Loucy (cell line): ENCODE data around the gene SLC25A10.
"Not testable (repeated sequence)": the region's sequence is repeated elsewhere in the genome, so short reads cannot be mapped to it uniquely, and the experiment has no call there.

ENCODE experiments used
- H2AFZ ChIP-seq: fragments of 200-600 bp; sonication (generic); 2 replicates; pipeline ENCODE4 v1.6.0; 2016; ENCODE audit warnings: antibody characterized with exemption, mild to moderate bottlenecking, low read length, moderate library complexity
- H3F3A ChIP-seq: fragments of 200-600 bp; 2 replicates; pipeline ENCODE4 v1.6.0; 2016; ENCODE audit warnings: antibody characterized with exemption, low read depth, mild to moderate bottlenecking
- H3K27me3 ChIP-seq: fragments of 200-600 bp; sonication (generic); 2 replicates; pipeline ENCODE4 v1.6.1; 2014; ENCODE audit warnings: low read length, mild to moderate bottlenecking; ENCODE audit not compliant: insufficient read depth, poor library complexity, severe bottlenecking
- H3K36me3 ChIP-seq: fragments of 200-600 bp; sonication (generic); 2 replicates; pipeline ENCODE4 v1.6.1; 2016; ENCODE audit warnings: low read length; ENCODE audit not compliant: insufficient read depth
- H3K4me1 ChIP-seq: fragments of 200-600 bp; sonication (generic); 2 replicates; pipeline ENCODE4 v1.5.1; 2014; ENCODE audit warnings: low read length, mild to moderate bottlenecking; ENCODE audit not compliant: insufficient read depth, poor library complexity, severe bottlenecking
- H3K4me2 ChIP-seq: fragments of 200-600 bp; sonication (generic); 2 replicates; pipeline ENCODE4 v1.6.0; 2014; ENCODE audit warnings: antibody characterized with exemption, low read length, low read depth, mild to moderate bottlenecking; ENCODE audit not compliant: poor library complexity, severe bottlenecking
- H3K4me3 ChIP-seq: fragments of 200-600 bp; sonication (generic); 2 replicates; pipeline ENCODE4 v1.5.1; 2014; ENCODE audit warnings: low read length, mild to moderate bottlenecking, mixed read lengths; ENCODE audit not compliant: poor library complexity, severe bottlenecking
- H3K79me2 ChIP-seq: fragments of 200-600 bp; sonication (generic); 2 replicates; pipeline ENCODE4 v1.6.1; 2014; ENCODE audit warnings: low read length; ENCODE audit not compliant: insufficient read depth
- H3K9ac ChIP-seq: fragments of 200-600 bp; sonication (generic); 2 replicates; pipeline ENCODE4 v1.6.0; 2014; ENCODE audit warnings: mild to moderate bottlenecking, low read depth, low read length, moderate library complexity; ENCODE audit not compliant: poor library complexity, severe bottlenecking
- H3K9me2 ChIP-seq: fragments of 200-600 bp; sonication (generic); replicated peaks from 2 replicates; pipeline ENCODE4 v1.6.1; 2016; ENCODE audit warnings: low read depth, low read length, mixed read lengths
- H3K9me3 ChIP-seq: fragments of 200-600 bp; sonication (generic); 2 replicates; pipeline ENCODE4 v1.6.1; 2014; ENCODE audit warnings: mild to moderate bottlenecking, antibody characterized with exemption, low read length, low read depth; ENCODE audit not compliant: insufficient read depth
- H4K20me1 ChIP-seq: fragments of 200-600 bp; sonication (generic); 2 replicates; pipeline ENCODE4 v1.6.0; 2014; ENCODE audit warnings: antibody characterized with exemption, low read length, mild to moderate bottlenecking; ENCODE audit not compliant: insufficient read depth, poor library complexity, severe bottlenecking
- EZH2phosphoT487 ChIP-seq: fragments of 200-600 bp; IDR thresholded peaks from 2 replicates; pipeline ENCODE4 v1.6.1; 2018; ENCODE audit warnings: antibody characterized with exemption, mild to moderate bottlenecking, moderate library complexity, borderline replicate concordance
- TF ChIP-seq, protein P1 (sequence below): fragments of 200-600 bp; sonication (generic); conservative IDR thresholded peaks from 2 replicates; pipeline ENCODE4 v1.5.1; 2014; ENCODE audit warnings: mild to moderate bottlenecking, antibody characterized with exemption, low read length

The SLC25A10 gene

DNA sequence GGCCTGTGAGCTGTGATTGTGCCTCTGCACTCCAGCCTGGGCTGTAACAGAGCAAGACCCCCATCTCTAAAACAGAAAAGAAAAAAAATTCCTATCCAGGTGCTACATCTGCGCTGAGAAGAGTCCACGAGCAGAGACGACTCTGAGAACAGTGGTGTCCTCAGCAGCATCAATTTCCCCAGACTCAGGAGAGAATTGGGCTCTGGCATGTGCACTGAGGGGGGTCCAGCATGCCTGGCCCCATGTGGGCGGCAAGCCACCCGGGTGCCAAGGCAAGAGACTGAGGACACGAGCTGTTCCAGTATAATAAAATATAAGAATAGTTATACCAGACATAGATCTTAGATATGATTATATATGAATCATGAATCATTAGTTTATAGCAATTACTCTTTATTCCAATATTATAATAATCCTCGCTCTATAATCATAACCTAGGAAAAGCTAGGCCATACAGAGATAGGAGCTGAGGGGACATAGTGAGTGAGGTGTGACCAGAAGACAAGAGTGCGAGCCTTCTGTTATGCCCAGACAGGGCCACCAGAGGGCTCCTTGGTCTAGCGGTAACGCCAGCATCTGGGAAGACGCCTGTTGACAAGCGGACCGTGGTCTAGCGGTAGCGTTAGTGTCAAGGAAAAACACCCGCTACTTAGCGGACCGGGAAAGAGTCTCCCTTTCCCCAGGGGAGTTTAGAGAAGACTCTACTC is 36.4 kb upstream of the SLC25A10 start:
- not testable (repeated sequence) for H4K20me1 ChIP-seq, H3K4me2 ChIP-seq, H3K79me2 ChIP-seq, H3K9me2 ChIP-seq, H3K9me3 ChIP-seq, H2AFZ ChIP-seq, H3F3A ChIP-seq, H3K9ac ChIP-seq, H3K27me3 ChIP-seq, H3K4me3 ChIP-seq, H3K4me1 ChIP-seq
- TF ChIP-seq, protein P1, sequence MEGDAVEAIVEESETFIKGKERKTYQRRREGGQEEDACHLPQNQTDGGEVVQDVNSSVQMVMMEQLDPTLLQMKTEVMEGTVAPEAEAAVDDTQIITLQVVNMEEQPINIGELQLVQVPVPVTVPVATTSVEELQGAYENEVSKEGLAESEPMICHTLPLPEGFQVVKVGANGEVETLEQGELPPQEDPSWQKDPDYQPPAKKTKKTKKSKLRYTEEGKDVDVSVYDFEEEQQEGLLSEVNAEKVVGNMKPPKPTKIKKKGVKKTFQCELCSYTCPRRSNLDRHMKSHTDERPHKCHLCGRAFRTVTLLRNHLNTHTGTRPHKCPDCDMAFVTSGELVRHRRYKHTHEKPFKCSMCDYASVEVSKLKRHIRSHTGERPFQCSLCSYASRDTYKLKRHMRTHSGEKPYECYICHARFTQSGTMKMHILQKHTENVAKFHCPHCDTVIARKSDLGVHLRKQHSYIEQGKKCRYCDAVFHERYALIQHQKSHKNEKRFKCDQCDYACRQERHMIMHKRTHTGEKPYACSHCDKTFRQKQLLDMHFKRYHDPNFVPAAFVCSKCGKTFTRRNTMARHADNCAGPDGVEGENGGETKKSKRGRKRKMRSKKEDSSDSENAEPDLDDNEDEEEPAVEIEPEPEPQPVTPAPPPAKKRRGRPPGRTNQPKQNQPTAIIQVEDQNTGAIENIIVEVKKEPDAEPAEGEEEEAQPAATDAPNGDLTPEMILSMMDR, result peak; percentile 43
- peaks cover 20% of the 10 kb centered on the region; the same call in 1 of the 2 replicates for H3K36me3 ChIP-seq

DNA sequence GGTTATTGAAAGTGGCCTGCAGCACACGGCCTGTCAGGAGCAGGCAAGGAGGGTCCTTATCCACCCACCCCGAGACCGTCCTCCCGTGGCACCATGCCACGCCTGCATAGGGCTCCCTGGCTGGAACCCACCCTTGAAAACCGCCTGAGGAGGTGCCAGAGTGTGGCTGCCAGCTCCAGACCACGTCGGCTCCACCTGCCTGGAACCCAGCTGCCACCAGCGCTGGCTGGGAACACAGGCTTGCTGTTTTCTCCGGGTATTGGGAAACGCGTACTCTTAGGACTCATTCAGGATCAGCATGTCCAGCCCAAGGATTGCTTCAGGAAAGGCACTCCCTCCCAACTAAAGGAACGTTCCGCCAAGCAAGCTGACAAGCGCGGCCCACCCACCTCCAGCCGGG is 35.2 kb upstream of the SLC25A10 start:
- no peak overlapping the region for H3K9ac ChIP-seq
- no peaks in the 10 kb centered on the region for H3F3A ChIP-seq
- H3K4me3 ChIP-seq, result no peak overlapping the region

DNA sequence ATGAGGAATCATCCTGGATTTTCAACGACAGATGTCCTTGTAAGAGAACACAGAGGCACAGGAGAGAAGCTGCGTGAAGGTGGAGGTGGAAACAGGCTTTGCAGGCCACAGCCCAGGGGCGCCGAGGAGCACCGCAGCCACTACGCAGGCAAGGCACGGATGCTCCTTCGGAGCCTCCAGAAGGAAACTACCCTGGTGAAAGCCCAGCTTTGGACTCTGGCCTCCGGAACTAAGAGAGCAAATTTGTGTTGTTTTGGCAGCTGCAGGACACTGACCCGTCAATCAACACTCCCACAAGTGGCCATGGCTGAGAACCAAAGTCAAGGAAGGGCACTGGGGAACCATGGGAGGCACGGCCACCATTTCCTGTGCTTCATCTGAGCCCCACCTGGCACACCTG is 31.9 kb upstream of the SLC25A10 start:
- Histone ChIP-seq H3K27me3 (no peaks in the 10 kb centered on the region), H3K9ac (no peak overlapping the region), H3K9me3 (no peaks in the 10 kb centered on the region), H3K4me1 (peaks cover 9% of the 10 kb centered on the region), H3K79me2 (peaks cover 45% of the 10 kb centered on the region), H2AFZ (no peak overlapping the region), H3K4me3 (no peak overlapping the region), H3K4me2 (no peak overlapping the region), H3K36me3 (no peaks in the 10 kb centered on the region), H4K20me1 (peaks cover 14% of the 10 kb centered on the region), H3K9me2 (no peaks in the 10 kb centered on the region), H3F3A (no peaks in the 10 kb centered on the region)
- TF ChIP-seq EZH2phosphoT487, result no peak
- TF ChIP-seq, protein P1, result no peak

More for the DNA sequence above, 35.2 kb upstream of the SLC25A10 start:
- H3K79me2 ChIP-seq, result peaks cover 17% of the 10 kb centered on the region; the same call in 1 of the 2 replicates
- H3K4me1 ChIP-seq, result no peaks in the 10 kb centered on the region
- H3K36me3 ChIP-seq, result peaks cover 15% of the 10 kb centered on the region; the same call in 1 of the 2 replicates
- no peaks in the 10 kb centered on the region for H3K9me2 ChIP-seq
- H3K4me2 ChIP-seq, result no peak overlapping the region
- H2AFZ ChIP-seq, result no peak overlapping the region
- no peaks in the 10 kb centered on the region for H3K27me3 ChIP-seq
- no peaks in the 10 kb centered on the region for H3K9me3 ChIP-seq
- TF ChIP-seq, protein P1, result no peak
- no peak for TF ChIP-seq EZH2phosphoT487
- H4K20me1 ChIP-seq, result peaks cover 2% of the 10 kb centered on the region
